Dedifferentiated amniotic fluid mesenchymal stem cell (primary cell): Measurements from ENCODE around the gene FNDC8.
"Not testable (repeated sequence)": the region's sequence is repeated elsewhere in the genome, so short reads cannot be mapped to it uniquely, and the experiment has no call there.

ENCODE experiments used
- DNase-seq: peaks from one replicate; pipeline ENCODE4 v3.0.0-alpha.2; 2016; ENCODE audit errors: extremely low spot score

The FNDC8 gene

DNA sequence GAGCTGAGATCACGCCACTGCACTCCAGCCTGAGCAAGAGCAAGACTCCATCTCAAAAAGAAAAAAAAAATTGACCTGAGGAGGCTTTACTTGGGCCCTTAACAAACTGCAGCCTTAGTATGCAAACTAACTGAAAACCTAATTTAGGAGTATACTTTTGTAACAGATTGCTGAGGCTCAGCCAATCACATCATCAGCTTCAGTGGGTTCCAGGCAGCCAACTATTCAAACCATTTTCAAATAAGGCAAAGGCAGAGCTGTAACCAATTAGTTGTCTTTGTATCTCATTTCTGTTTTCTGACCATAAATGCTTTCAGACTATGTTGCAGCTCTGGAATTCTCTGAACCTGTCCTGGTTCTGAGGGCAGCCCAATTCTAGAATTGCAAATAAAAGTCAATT, 25.7 kb upstream of the FNDC8 start:
- no peak for DNase-seq

DNA sequence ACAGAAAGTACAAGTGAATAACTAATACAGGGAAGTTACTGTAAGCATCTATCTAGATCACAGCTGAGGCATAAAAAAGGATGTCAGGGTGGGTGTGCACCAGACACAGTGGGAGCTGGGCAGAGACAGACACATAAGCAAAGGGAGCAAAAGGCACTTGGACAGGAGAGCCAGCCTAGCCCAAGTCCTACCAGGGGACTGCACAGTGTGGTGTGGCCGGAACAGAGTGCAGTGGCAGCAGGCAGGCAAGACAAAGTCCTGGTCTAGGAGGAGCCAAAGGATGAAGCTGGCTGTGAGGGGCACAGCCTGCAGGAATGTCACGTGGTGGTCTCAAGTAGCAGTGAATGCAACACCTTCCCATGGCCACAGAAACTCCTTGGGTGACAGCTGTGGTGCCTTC, 23.6 kb upstream of the FNDC8 start:
- DNase-seq: no peak

- DNase-seq: no peak
These were observed 21.5 kb upstream of the FNDC8 start for GRCh38 chr17:35099908-35100307.

GRCh38 chr17:35101036-35101435, 20.4 kb upstream of the FNDC8 start:
- DNase-seq: no peak

DNA sequence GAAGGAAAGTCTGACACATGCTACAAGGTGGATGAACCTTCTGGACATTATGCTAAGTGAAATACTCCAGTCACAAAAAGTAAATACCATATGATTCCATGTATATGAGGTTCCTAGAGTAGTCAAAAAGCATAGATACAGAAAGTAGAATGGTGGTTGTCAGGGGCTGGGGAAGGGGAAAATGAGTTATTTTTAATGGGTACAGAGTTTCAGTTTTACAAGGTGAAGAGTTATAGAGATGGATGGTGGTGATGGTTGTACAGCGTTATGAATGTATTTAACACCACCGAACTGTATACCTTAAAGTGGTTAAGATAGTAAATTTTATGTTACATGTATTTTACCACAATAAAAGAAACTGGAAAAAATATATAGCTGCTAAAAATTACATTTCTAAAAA, 19.7 kb upstream of the FNDC8 start:
- no peak for DNase-seq

DNA sequence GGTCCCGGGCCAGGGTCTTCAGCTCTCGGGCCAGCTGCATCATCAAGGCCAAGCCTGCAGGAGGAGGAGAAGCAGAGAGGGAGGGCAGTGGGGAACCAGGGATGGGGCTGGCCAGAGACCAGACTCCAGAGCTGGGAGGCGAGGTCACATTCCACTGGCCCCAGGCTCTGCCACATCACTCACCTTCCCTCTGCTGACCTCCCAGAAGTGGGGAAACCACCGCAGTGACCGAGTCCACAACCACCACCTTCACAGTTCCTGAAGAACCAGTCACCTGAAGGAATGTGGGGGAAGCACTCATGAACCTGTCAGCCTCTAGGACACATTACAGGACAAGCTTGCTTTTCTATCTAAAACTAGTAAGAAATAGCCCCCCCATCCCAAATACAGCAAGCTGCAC, 18.1 kb upstream of the FNDC8 start:
- no peak for DNase-seq

DNA sequence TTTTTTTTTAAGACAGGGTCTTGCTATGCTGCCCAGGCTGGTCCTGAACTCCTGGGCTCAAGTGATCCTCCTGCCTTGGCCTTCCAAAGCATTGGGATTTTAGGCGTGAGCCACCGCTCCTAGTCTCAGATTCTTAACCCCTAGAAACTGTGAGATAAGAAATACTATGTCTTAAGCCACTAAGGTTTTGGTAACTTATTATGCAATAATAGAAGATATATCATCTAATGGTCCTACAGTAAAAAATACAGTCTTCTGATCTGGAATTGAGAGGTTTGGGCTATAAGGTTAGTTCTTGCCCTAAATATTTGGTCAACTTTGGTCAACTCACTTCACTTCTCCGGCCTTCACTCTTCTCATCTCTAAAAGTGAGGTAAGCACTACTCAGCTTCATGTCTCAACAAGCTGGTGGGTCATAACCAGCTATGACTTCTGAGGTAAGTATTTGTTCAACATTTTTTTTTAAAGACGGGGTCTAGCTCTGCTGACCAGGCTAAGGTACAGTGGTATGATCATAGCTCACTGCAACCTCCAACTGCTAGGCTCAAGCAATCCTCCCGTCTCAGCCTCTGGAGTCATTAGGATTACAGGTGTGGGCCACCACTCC, 16.5 kb upstream of the FNDC8 start:
- no peak for DNase-seq

GRCh38 chr17:35110791-35111190, 10.6 kb upstream of the FNDC8 start:
- not testable (repeated sequence) for DNase-seq

GRCh38 chr17:35116845-35117244, 4.6 kb upstream of the FNDC8 start:
- DNase-seq: no peak

DNA sequence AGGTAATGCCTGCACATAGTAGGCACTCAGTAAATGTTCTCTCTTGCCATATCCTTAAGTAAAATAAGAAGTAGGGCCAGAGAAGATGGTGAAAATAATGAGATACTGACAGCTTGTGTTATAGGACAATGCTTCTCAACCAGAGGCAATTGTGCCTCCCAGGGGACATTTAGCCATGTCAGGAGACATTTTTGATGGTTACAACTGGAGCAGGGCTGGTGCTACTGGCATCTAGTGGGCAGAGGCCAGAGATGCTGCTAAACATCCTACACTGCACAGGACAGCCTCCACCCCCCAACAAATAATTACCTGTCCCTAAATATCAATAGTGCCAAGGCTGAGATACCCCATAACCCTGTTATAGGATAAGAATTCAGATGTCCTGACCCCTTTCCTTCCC, 3.4 kb upstream of the FNDC8 start:
- DNase-seq: no peak

DNA sequence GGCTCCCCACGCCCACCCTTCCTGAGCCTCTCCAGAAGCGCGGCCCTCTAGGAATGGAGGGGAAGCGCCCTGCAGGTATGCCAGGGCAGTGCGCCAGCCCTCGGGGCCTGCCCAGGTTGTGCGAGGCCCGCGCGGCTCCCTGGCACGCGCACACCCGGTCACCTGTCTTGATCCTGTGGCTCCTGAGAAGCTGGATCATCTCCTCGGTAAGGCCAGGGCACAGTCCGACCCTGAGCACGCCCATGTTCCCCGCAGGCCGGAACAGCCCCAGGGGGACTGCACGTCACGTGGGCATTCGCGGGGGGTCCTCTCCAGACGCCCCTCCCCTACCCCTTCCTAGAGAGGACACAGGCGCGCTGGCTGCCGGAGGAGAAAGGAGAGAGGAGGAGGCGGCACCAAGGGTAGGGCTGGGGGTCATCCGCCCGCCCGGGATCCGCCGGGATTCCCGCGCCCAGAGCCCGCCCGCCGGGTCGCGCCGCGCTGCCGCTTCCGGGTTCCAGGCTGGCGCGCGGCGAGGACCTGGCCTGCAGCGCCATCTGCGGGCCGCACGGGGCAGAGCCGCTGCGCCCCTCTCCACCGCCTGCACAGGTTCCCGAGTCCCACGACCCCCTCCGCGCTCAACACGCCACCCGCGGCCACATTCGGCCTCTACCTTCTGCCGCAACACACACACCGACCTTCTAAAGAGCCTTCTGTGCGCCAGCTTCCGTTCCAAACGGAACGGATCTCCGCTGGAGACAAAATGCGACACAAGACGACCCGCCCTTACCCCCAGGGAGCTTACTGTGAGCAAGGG, 1.8 kb upstream of the FNDC8 start, which contains the start of gene RAD51D:
RAD51D (minus strand) TSS at position 491 of the 796 bp plus-strand sequence; CDS start at position 244, 247 bp downstream.
- peak; percentile 48 for DNase-seq

DNA sequence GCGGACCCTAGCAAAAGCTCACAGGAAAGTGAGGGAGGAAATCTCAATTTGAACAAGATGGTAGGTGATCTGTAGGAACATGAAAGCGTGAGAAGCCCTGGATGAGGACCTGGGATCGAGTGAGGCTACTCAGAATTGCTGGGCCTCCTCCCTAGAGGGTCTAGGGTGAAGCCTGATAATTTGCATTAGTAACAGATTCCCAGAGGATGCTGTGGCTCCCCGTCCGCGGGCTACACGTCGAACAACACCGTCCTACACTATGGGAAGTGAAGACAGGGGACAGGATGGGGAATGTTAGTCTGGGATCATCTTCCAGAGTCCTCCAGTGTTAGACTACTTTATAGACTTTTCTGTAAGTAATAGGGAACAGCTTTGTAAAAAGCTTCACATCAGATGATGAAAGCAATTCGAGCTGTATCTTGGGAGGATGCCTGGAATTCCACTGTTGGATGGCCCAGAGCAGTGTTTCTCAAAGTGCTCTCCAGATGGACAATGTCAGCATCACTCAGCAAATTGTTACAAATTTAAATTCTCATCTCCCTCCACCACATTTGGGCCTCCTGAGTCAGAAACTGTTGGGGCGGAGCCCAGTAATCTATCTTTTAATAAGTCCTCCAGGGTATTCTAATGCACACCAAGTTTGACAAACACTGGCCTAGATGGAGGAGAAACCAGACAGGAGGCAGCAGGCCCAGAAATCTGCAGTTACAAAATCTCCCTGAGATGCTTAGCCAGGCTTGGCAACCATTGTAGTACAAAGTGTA, 6.5 kb downstream of the FNDC8 start:
- DNase-seq: peak; percentile 81

DNA sequence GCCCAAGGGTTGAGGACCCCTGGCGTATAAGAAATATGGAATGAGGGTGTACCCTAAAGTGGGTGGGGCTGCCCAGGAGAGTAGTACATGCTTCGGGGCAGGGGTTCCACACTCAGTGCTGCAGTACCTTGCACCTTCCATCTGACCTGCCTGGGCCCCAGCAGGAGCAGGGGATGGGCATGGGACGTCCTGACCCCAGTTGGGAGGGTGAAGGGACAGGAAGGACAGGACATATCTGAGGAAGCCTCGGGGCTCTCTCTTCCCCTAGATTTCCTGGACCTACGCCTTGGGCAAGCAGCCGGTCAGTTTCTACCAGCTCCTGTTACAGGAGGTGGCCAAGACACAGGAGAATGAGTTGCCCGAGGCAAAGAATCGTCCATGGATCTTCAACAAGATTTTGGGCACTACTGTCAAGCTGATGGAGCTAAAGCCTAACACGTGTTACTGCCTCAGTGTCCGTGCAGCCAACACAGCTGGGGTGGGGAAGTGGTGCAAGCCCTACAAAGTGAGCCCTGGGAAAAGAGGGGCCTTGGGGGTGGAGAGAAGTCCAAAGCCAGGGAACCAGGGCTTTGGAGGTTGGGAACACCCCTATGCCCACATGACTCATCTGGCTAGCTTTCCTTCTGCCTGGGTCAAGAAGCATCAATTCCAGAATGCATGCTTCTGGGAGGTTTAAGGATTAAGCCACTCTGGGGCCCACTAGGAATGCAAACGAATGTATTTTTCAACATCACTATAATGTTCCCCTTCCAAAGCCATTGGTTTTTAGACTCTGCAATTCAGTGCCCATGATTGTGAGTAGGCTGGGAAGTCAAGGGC, 7.9 kb downstream of the FNDC8 start:
- no peak for DNase-seq

DNA sequence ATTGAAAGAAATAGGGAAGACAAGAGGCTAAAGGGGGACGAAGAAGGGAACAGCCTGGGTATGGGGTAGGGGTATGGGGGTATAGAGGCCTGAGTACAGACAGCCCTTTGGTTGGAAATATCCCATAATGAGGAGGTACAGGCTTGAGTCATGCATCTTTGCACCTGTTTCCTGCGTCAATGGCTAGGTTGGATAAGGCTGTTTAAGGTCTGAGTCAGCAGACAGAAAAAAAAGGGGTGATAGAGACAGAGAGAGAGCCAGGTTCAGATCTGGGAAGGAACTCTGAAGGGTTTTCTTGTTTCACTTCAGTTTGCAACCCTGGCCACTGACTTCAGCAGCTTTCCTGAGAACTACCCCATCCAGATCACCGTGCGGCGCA, 8.5 kb downstream of the FNDC8 start:
- DNase-seq: no peak

DNA sequence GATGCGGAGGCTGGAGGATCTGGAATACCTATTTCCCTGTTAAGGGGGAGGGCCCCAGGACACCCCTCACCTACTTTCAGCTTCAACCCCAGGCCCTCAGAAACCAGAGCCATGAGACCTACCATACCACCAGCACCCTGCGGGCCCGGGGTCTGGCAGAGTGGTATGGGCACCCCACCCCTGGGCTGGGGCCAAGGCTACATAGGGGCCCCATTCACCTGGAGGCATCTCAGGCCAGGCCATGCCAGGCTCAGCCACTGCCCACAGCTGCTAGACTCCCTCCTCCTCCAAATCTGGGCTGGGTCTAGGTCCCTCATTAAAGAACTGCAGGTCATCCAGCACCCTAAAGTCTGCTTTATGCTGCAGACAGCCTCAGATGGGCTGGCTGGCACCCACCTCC, 9.0 kb downstream of the FNDC8 start:
- DNase-seq: no peak

DNA sequence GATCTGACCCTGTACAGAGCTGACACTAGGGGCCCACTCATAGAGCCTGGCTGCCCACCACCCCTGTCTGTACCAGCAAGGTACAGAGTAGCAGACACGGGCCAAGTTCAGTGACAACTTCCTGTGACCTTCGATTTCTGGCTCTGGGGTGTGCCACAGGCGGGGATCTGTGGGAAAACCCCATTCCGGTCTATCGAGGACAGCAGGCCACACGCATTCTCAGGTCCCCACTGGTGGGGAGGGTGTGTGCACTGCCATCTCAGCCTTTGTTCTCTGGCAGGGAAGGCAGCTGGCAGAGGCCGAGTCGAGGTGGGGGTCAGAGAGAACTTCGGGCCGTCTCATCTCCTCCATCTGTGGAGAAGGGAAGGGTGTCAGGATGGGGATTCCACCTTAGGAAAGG, 10.7 kb downstream of the FNDC8 start:
- no peak for DNase-seq

GRCh38 chr17:35132816-35133550, 11.6 kb downstream of the FNDC8 start:
- no peak for DNase-seq

GRCh38 chr17:35135322-35135721, 13.9 kb downstream of the FNDC8 start:
- no peak for DNase-seq

DNA sequence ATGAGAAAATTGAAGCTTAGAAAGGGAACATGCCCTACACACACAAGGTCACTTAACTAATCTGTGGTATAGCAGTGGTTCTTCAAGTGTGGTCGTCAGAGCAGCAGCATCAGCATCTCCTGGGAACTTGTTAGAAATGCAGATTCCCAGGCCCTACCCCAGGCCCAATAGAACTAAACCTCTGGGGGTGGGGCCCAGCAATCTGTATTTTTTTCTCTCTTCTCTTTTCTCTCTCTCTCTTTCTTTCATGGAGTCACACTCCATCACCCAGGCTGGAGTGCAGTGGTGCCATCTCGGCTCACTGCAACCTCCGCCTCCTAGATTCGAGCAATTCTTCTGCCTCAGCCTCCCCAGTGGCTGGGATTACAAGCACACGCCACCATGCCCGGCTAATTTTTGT, 16.8 kb downstream of the FNDC8 start:
- no peak for DNase-seq

GRCh38 chr17:35141681-35142466, 20.5 kb downstream of the FNDC8 start, which contains the start of gene NLE1:
NLE1 (minus strand) TSS chr17:35142303; CDS start chr17:35142275, 28 bp downstream.
- peak; percentile 59 for DNase-seq
